GM21529 (cell line): ENCODE results near the gene TRIM65.
"Not testable (repeated sequence)": the region's sequence is repeated elsewhere in the genome, so short reads cannot be mapped to it uniquely, and the experiment has no call there.

Experiments
- ATAC-seq: cut with Tn5 transposase; IDR thresholded peaks from one replicate; pipeline ENCODE4 v1.9.1; 2021; ENCODE audit not compliant: unreplicated experiment

Gene TRIM65

DNA sequence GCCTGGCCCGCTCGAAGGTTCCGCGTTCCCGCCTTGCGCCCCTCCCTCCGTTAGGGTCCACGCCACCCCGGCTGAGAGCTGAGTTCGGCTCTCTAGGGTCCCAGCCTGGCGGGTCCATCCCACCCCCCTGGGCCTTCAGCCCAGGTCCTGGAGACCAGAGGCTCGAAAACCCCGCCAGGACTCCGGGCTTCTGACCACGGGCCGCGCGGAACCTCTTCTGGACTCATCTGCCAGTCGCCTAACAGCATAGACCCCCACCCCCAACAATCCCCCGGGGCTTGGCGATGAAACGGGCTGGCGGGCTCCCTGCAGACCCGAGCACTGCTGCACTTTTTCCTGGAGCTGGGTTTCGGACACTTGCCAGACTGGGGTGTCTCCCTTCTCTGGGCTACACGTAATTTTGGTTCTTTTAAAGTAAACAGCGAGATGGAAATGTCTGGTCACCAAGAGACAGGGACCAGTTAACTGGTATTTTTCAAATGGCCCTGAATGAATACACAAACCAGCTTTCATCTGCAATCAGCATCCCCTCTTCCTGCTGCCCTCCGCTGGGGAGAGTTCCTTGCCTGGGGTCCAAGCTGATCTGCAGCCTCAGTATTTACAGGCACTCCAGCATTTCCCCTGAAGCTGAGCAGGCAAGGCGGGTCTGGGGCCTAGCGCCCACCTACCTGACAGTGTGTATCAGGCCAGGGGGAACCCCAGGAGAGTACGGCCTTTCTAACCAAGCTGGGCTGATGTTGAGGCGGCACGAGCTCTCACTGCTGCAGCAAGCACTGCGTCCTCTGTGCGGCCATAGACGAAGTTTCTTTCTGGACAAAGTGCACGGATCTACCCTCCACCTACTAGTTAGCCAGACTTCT, 639 bp upstream of the TRIM65 start:
- ATAC-seq: no peak

DNA sequence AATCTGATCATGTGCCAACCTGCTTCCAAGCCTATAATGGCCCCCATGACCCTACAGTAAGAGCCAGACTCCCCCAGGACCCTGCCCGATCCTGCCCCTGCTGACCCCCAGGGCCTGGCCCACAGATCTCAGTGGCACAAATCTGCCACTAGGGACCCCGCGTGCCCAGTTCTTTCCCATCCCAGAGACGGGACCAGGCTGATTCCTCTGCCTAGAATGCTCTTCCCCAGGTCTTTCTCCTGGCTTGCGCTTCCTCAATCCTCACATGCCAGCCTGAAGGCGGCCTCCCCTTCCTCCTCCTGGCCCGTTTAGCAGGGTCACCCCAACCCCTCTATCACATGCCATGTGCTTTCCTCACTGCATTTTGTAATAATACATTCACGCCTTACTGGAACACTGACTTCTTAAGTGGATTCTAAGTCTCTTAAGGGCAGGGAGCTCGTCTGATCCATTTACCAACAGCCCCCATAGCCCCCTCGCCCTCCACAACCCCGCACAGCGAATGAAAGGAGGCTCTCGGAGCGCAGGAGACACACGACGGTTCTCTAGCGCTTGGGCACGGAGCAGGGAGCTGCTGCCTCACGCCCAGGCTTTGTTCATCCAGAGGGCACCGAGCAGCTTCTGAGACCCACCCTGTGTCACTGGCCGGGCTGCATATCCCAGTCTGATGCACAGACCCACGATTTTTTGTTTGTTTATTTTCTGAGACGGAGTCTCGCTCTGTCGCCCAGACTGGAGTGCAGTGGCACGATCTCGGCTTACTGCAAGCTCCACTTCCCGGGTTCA, 1.2 kb downstream of the TRIM65 start:
- ATAC-seq: no peak

DNA sequence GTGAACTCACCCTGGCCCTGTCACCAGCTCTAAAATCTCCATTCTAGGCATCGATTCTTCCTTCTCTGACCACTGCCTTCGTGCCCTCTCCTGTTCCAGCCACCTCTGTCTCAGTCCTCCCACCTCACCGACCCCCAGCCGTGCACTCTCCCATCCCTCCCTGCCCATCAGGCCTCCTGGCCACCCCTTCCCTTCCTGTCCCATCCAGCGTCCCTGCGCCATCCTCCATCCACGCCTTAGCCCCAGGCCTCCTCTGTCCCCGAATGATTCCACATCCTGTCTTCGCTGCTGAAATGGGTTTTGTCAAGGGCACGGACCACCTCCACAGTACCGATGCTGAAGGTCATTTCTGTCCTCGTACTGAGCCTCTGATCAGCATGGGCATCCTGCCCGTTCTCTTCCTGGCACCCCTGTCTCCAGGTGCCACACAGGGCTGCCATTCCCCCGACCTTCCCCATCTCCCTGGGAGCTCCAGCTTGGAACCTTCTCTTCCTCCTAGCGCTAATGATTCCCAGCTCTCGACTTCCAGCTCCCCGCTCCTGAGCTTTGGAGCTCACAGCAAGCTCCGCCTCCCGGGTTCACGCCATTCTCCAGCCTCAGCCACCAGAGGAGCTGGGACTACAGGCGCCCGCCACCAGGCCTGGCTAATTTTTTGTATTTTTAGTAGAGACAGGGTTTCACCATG, 2.6 kb downstream of the TRIM65 start:
- no peak for ATAC-seq

DNA sequence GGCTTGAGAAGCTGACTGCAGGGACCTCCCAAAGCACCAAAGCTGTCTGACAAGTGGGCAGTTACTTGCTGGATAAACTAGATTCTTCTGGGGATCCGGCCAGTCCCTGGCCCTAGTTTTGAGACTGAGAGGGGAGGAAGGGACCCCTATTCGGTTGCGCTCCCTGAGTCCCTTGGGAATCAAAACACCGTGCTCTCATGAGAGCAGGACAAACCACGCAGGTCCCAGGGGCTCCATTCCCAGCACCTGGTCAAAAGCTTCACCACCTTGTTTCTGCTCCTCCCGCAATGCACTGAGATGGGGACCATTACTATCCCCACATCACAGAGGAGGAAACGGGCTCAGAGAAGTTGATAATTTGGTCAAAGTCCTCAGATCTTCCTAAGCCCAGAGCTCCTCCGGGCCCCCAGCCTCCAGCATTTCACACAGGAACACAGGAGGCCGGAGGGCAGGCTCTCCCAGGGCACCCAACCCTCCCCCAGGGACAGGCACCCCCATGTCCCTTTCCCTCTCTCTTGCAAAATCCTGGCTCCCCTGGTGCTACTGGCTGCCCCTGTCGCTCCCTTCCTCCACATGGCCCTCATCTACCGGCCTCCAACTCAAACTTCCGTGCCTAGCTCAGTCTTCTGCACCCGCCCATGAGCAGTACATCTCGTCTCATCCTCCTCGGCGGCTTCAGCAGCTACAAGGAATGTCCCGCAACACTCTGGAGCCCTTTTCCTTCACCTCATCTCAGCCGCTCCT, 3.3 kb downstream of the TRIM65 start:
- ATAC-seq: no peak

DNA sequence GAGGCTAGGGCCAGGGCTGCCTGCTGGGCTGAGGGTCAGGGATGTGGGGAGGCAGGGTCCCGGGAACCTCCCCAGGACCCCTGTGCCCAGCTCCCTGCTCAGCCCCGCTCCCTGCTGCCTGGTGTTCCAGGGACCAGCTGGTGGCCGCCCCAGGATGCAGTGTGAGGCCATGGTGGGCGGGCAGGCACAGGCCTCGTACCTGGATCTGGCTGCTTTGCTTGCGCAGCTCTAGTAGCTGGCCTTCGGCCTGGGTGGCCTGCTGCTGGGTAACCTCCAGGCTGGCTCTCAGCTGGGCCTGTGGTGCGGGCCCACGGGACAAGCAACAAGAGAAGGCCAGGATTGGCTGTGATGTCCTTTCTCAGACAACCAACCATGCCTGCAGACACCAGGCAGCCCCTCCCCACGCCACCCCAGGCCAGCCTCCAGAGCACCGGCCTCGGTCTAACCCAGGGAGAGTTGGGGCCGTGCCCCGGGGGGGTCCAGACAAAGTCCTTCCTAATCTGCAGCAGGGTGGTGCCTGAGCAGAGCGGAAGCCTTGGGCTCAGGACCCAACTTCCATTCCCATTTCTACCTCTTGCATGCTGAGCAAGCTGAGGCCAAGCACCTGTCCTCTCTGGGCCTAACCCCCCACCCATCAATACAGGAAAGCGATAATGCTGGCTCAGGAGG, 4.1 kb downstream of the TRIM65 start:
- no peak for ATAC-seq

DNA sequence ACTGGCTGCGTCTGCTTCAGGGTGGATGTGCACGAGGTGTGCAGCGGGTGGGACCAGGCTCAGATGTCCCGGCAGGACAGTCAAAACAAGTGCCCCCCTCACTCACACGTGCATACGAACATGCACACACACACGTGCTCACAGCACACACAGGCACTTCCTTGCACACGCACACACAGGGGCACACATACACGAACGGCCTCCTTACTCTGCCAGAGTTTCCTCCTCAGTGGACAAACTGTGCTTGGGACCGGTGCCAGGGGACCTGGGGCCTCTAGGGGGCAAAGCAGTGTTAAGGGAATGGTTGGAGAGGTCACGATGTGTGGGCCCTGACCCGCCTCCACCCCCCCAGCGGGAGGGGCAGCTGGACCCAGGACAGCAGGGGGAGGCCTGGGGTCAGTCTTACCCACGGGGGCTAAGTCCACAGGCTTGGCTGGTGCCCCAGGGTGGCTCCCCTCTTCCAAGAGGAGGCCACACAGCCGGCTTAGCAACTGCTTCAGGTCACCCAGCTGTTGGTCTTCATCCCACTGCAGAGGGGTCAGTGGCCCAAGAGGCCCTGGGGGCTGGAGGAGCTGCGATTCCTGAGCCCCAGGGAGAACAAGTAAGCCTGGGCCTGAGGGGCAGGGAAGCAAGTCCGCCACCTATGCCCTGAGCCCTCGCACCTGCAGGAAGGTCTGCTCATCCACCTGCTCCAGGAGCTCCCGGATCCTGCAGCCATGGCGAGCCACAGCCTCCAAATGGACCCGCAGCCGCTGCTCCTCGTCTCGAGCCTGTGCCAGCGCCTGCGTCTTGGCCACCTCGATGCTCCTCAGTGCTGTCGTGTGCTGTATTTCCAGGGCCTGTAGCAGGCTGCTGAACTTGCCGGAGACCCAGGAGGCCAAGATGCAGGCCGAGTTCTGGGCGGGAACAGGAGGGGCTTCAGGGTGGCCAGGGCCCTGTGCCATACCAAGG, 4.9 kb downstream of the TRIM65 start:
- no peak for ATAC-seq

DNA sequence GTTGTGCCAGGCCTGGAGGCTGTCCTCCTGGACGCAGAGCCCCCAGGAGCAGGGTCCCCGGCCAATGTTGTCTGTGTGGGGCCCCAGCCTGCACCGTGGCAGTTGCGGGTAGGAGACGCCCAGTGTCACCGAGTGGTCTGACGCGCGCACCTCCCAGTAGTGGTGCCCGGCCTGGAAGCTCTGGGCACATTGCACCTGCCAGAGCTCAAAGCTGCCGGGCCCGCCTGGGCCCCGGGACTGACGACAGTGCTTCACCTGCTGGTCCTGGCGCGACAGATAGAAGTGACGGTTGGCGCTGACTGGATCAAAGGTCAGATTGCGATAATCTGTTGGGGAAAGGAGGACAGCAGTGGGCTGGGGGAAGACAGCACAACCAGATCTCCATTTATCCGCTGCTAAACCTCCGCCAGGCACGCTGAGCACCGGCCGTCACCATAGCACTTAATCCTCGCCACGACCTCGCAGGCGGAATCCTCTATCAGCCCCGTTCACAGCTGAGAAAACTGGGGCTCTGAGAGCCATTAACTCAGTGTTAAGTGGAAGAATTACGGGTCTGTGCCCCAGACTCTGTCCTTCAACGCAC, 5.6 kb downstream of the TRIM65 start:
- no peak for ATAC-seq

DNA sequence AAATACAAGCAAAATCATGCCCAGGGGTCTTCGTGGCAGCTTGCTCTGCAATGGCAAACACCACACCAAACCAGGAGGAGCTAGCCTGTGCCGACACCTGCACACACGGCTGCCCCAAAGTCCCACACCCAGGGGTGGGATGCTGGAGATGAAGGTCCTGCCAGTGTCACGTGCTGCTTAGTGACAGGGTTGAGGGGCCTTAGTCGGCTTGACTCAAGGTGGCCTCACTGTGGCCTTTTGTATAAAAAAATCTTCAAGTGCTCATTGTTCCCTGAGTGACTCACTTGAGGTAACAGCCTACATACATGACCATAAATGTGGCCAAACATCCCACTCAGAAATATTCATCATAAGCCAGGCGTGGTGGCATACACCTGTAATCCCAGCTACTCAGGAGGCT, 7.3 kb downstream of the TRIM65 start:
- ATAC-seq: no peak

DNA sequence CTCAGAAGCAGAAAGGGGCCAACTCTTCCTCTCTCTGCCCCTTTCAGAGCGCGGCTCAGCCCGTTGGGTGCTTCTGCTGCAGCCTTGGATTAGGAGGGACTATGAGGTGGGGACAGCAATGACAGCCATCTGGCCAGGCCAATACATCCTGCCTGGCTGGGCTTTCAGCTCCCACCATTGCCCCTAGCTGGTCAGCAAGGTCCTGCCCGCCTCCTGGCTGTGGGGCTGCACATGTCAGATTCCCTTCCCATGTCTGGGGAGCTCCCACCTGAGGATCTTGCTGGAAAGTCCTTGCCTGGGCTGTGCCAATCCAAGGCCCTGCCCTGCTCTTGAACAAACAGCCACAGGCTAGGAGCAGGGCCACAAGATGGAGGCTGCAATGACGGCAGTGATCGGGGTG, 8.3 kb downstream of the TRIM65 start:
- no peak for ATAC-seq

DNA sequence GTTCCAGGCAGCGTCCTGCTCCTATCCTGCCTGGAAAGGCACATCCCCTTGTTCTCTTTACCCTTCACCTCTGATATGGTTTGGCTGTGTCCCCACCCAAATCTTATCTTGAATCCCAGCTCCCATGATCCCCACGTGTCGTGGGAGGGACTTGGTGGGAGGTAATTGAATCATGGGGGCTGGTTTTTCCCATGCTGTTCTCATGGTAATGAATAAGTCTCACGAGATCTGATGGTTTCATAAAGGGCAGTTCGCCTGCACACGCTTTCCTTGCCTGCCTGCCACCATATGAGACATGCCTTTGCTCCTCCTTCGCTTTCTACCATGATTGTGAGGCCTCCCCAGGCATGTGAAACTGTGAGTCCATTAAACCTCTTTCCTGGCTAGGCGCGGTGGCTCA, 10.9 kb downstream of the TRIM65 start:
- ATAC-seq: not testable (repeated sequence)

DNA sequence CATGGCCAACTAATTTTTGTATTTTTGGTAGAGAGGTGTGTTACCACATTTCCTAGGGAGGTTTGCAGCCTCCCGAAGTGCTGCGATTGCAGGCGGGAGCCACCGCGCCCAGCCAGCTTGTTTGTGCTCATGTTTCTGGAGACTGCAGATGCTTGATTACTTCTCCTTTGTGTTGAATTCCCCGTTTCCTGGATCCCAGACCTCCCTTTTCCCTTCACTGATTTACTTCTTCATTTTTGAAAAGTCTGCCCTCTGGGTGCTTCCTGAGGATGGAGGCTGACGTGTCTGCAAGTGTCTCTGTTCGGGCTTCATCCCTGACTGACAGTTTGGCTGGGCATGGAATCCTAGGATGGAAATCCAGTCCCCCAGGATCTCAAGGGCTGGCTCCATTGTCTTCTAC, 11.3 kb downstream of the TRIM65 start:
- ATAC-seq: no peak

DNA sequence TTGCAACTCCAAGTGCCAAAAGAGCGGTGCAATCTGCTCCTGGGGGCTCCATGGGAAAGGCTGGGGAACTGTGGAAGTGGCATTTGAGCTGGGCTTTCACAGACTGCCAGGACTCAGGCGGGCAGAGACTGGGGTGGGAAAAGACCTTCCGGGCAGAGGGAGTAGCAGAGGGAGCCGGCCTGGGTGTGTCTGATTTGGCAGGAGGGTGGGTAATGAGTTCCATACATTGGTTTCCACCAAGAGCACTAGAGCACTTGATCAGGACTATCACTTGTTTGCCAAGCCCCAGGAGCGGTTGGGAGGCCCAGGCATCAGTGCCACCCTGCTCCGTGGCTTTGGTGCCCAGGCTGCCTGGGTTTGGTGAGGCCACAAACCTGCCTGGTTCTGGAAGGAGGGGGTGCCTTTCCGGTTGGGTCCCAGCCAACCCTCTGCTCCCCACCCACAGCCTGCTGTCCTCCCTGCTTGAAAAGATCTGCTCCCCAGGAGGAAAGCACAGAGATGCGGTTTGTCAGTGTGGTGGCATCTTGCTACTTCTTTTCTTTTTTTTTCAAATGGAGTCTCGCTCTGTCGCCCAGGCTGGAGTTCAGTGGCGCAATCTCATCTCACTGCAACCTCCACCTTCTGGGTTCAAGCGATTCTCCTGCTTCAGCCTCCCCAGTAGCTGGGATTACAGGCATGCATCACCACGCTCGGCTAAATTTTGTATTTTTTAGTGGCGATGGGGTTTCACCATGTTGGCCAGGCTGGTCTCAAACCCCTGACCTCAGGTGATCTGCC, 14.9 kb downstream of the TRIM65 start:
- no peak for ATAC-seq

DNA sequence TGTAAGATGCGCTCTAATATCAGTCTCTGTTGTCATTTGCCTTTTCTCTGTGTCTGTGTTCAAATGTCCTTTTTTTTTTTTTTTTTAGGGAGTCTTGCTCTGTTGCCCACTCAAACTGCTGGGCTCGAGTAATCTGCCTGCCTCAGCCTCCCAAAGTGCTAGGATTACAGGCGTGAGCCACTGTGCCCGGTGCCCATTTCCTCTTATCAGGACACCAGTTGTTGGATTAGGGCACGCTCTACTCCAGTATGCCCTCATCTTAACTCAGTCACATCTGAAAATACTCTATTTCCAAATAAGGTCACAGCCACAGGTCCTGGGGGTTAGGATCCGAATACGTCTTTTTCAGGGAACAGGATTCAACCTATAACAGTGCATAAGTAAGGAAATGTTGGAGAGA, 16.5 kb downstream of the TRIM65 start:
- ATAC-seq: no peak

DNA sequence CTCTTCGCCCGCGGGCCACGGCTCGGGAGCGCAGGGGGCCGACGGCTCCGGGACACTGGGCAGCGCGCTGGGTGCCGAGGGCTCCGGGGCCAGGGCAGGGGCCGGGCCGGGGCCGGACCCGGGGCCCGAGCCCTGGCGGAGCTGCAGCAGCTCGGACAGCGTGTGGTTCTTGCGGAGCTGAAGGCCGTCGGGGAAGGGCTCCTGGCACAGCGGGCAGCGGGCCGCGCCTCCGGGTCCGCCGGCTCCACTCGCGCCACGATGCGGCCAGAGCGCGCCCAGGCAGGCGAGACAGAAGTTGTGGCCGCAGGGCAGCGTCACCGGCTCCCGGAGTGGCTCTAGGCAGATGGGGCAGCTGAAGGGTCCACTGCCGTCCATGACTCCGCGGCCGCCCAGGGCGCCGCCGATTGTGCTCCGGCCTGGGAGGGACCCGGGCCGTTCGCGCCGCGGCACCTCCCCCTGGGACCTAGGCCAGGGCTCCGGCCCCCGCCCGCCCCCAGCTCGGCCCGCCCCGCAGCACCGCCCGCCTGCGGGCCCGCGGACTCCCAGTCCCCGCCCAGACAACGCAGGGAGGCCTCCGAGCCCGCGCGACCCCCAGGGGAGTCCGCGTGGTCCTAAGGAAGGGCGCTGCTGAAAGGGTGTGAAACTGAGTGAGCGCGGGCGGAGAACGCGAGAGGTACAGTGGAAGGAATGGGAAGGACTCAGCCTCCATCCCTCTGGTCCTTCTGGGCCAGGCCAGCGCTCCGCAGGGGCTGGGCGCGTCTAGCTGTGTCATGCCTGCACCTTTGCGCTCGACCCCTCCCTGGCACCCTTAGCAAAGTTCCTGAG, 18.4 kb downstream of the TRIM65 start, which contains the start of gene TRIM47:
TSS of gene TRIM47 (minus strand) at position 408 of the 825 bp plus-strand sequence. CDS start at position 375, 33 bp downstream.
- no peak for ATAC-seq

DNA sequence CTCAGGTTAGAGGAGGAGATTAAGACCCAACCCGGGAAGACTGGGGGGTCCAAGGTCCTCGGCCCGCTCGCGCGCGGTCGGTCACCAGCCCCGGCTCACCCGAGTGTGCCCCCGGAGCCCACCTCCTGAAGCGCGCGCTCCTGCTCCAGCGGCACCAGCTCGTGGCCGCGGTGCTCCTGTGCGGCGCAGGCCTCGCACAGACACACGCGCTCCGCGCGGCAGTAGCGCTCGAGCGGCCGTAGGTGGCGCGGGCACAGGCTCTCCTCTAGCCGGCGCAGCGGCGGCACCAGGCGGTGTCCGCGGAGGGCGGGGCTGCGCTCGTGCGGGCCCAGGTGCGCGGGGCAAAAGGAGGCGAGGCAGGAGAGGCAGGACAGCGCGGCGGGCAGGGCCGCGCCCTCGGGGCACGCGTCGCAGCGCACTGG, 19.0 kb downstream of the TRIM65 start:
- ATAC-seq: no peak

DNA sequence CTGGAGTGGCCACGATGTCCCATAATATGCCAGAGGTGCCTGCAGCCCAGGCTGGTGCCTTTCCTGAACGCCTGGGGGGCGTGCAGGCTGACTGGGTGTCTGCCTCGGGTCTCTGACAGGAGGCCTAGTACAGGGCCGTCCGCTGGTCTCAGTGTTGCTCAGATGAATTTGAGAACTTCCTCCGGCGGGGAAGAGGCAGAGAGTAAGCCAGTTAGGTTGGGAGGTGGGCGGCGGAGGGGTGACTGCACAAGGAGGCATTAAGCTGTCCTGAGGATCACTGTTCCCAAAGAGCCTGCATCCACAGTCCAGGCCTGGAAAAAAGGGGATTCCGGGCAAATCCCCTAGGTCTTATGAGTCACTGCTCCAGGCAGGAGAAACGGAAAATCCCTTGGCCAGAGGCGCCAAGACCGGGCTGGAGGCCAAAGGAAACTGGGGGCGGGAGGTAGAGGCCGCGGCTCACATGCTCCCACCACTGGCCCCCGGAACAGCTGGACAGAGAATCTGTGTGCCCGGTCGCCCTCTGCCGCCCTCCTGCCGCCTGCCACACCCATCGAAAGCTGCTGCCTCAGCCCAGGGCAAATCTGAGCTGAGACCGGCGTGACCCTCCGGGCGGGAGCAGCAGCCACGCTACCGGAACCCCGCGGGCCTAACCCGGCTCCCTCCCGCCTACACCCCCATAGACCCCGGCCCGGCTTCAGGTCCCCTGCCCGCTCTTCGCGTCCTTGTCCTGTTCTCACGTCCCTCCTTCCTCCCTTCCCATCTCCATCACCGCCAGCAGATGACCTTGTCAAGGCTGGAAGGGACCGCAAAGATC, 19.6 kb downstream of the TRIM65 start:
- ATAC-seq: no peak
